SKM-1 (cell line): ENCODE data around the gene SLC2A5.

Experiments
- DNase-seq: peaks from one replicate; lab custom pipeline; 2025; ENCODE audit not compliant: unreplicated experiment; lab: John Stamatoyannopoulos, UW

Gene SLC2A5

DNA sequence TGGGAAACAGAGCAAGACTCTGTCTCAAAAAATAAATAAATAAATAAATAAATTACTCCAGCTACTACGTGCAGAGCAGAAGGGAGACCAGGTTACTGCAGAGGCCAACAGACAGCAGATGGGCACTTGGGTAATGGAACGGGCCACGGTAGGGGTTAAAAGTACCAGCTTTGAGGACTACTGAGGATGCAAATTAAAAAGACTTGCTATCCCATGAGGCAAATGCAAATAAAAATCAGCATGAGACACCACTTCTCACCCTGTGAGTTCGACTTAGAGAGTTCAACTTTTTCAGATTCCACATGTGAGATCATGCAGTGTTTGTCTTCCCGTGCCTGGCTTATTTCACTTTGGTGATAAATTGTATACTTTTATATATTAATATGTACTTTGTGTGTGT is 6.6 kb downstream of the SLC2A5 start:
- no peak for DNase-seq

- DNase-seq, result no peak
Observed at GRCh38 chr1:9062021-9062471, 7.4 kb downstream of the SLC2A5 start.

- DNase-seq, result no peak
Observed at GRCh38 chr1:9061252-9061960, 8.0 kb downstream of the SLC2A5 start.

GRCh38 chr1:9059891-9060744 is 9.3 kb downstream of the SLC2A5 start:
- no peak for DNase-seq

- DNase-seq, result no peak
Observed at GRCh38 chr1:9058465-9058864, 11.0 kb downstream of the SLC2A5 start.

GRCh38 chr1:9057851-9058250 is 11.6 kb downstream of the SLC2A5 start:
- no peak for DNase-seq

GRCh38 chr1:9052272-9053049 is 17.0 kb downstream of the SLC2A5 start:
- no peak for DNase-seq

DNA sequence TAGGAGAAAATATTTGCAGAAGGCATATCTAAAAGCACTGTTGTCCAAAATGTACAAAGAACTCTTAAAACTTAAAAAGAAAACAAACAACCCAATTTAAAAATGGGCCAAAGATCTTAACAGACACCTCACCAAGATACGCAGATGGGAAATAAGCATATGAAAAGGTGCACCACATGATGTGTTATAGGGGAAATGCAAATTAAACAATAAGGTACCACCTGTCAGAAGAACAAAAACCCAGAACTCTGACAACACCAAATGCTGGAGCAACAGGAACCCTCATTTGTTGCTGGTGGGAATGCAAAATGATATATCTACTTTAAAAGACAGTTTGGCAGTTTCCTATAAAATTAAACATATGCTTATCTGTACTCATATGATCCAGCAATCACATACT is 18.1 kb downstream of the SLC2A5 start:
- no peak for DNase-seq

DNA sequence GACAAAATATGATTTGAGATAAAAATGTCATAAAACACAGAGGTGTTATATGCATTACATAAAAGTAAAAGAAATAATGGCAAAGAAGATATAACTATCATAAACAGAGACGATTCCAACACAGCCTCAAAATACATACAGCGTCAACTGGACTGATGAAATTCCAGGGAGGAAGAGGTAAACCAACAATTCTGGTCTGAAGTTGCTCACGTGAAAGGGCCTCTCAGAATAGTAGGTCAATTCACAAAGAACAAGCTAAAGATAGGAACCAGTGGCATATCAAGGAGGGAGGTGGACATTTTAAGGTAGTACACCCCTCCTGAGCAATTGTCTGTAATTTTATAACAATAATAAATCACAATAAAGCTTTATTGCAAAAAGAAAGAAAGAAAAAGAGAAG is 18.6 kb downstream of the SLC2A5 start:
- DNase-seq, result no peak

DNA sequence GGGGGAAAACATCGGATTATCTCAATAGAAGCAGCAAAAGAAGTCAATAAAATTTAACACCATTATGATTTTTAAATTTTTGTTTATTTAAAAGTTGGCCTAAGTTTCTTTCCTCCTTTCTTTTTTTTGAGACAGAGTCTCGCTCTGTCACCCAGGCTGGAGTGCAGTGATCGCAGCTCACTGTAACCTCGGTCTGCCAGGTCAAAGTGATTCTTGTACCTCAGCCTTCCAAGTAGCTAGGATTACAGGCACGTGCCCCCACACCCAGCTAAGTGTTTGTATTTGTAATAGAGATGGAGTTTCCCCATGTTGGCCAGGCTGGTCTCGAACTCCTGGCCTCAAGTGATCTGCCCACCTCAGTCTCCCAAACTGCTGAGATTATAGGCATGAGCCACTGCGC is 20.9 kb downstream of the SLC2A5 start:
- DNase-seq, result no peak

DNA sequence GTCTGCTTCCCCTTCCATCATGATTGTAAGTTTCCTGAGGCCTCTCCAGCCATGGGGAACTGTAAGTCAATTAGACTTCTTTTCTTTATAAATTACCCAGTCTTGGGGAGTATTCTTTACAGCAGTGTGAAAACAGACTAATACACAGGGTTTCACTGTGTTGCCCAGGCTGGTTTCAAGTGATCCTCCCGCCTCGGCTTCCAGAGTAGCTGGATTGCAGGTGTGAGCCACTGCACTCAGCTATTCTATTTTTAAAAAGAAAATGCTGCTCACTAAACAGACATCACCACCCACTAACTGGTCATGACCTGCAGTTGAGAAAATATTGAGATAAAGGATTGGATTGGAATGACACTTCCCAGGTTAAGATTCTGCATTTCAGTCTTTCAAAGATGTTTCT is 22.4 kb downstream of the SLC2A5 start:
- DNase-seq, result no peak

GRCh38 chr1:9045861-9046510 is 23.4 kb downstream of the SLC2A5 start:
- DNase-seq, result no peak

DNA sequence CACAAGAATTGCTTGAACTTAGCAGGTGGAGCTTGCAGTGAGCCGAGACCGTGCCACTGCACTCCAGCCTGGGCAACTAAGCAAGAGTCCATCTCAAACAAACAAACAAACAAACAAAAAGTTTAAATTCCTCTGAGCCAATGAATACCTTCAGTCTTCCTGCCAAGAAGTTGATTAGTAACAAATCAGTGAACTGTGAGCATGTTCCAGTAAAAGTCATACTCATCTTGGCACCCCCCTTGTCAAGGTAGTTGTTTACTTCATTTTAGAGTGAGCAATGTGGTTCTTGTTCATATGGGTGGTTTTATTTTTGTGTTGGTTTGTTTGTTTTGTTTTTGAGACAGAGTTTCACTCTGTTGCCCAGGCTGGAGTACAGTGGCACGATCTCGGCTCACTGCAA is 25.2 kb downstream of the SLC2A5 start:
- no peak for DNase-seq

DNA sequence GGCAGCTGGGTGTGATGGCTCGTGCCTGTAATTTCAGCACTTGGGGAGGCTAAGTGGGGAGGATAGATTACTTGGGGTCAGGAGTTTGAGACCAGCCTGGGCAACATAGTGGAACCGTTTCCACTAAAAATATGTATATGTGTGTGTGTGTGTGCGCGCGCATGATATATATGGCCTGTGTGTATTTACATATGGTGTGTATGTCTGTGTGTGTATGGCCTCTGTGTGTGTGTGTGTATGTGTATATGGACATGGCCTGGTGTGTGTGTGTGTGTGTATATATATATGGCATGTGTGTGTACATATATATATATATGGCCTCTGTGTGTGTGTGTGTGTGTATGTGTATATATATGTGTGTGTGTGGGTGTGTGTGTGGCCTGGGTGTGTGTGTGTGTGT is 27.2 kb downstream of the SLC2A5 start:
- DNase-seq, result no peak

DNA sequence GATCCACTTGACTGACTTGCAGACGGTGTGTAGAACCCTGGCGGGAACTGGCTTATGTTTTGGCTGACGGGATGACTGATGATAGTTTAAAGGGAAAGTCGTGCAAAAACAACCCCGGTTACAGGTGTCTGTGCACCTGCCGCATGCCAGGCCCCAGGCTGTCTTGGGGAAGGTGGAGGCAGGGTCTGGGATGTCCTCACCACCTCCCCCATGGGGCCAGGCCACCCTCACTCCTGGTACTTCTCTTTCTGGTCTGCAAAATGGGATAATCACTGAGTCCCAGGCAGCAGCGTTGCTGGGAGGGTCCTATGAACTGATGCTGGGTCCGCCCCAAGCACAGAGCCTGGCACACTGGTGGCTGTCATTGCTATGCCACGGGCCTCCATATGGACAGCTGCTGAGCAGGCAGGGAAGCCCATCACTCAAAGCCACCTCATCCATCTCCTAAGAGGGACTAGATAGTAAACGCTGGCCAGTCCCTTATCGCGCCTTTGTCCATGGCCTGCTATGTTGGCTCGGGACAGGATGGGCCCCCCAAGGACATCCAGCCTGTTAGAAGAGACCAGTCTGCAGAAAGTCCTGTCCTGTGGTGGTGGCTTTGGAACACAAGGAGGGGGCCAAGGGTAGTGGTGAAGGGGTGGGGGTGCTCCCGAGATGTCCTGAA is 28.2 kb downstream of the SLC2A5 start:
- DNase-seq, result no peak

DNA sequence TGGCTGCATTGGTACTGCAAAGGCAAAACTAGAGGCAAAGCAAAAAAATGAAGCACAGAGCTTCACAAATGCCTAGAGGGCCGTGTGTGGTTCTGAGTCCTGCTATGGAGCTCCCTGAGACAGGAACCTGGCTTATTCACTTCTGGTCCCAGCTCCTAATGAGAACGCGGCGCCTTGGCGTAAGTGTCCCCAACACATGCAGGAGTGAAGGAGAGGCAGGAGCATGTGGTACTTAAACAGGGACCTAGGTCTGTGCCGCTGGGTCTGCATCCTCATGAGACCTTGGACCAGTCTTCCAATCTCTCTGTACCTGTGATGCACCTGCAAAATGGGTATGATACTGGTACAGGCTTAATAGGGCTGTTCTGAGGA is 28.8 kb downstream of the SLC2A5 start:
- DNase-seq, result no peak

- DNase-seq, result no peak
Observed at GRCh38 chr1:9039761-9040658, 29.4 kb downstream of the SLC2A5 start.

DNA sequence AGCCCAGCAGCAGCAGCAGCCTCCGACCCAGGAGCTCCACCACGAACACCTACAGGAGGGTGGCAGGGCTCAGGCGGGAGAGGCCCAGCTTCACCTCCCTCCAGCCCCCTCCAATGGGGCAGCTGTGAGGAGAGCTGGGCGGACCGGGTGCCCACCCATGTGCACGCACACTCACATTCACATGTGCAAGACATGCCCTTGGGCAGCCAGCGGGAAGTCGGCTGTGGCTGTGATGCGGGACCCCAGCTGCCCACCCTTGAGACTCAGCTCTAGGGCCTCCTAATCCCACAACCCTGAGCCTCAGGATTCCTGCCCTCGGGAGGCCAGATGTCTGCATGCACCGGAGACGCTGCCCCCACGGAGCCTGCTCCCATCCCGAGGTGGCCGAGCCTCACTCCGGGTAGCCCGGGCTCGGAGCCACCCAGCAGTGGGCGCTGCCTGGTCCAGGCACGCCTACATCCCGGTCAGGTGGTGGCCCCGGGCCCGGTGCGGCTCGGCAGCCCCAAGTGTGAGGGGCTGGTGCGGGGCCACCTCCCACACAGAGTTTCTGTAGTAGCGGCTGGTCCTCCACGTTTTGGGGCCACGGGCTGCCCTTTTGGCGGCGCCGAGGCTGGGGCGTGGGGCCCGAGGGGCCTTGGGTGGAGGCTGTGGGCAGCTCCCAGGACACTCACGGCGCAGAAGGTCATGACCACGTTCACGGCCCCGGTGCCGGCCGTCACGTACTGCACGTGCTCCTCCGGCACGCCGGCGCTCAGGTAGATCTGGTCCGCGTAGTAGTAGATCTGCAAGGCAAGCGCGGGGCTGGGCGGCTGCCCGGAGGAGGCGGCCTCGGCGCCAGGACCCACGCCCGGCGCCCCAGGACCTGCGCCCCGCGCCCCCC is 30.3 kb downstream of the SLC2A5 start:
- no peak for DNase-seq

DNA sequence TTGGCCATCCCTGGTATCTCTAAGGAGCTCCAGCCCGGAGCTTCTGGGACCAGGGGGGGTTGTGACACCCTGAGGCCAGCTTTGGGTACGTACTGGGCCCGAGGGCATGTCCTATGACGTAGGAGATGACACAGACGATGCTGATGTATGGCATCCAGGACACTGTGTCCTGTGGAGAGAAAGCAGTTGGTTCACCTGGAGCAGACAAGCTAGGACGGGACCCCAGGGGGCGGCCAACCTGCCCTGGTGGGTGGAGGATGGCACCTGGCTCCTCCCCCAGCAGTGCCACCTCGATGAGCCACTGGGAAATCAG is 31.1 kb downstream of the SLC2A5 start:
- DNase-seq, result no peak
